Psoas muscle (tissue), 8 donors: ENCODE data around the gene TRIM44. TPM values are rescaled to one million over a fixed set of nuclear protein-coding genes. Genes with fewer than 3 reads are reported as not detected.

Experiments
- ATAC-seq, 4 donors: fragments of 200-7000 bp; cut with Tn5 transposase; one replicate each; pipeline ENCODE4 v1.9.1; 2020; ENCODE audit warnings: moderate library complexity in 3 of 4, mild to moderate bottlenecking in 2 of 4
- DNase-seq, 2 donors: peaks; one replicate each; pipeline ENCODE4 v3.0.0-alpha.2; 2020
- H3K27ac ChIP-seq: fragments of 200-600 bp; one replicate; pipeline ENCODE4 v1.8.0; 2022
- H3K27me3 ChIP-seq, 3 donors: fragments of 200-600 bp in 1 of 3; one replicate each; pipeline versions ENCODE4 v1.6.1 to v1.8.0; 2013 to 2022; ENCODE audit warnings: low read length in 2 of 3, mild to moderate bottlenecking in 2 of 3, moderate library complexity in 1 of 3; ENCODE audit not compliant: insufficient read depth in 3 of 3
- H3K36me3 ChIP-seq, 2 donors: fragments of 200-600 bp in 1 of 2; one replicate each; pipeline versions ENCODE4 v1.6.1 to v1.8.0; 2013 to 2022; ENCODE audit warnings: low read depth in 1 of 2, mild to moderate bottlenecking in 1 of 2, moderate library complexity in 1 of 2; ENCODE audit not compliant: insufficient read depth in 1 of 2
- H3K4me1 ChIP-seq: fragments of 200-600 bp; one replicate; pipeline ENCODE4 v1.8.0; 2022
- H3K4me3 ChIP-seq: fragments of 200-600 bp; one replicate; pipeline ENCODE4 v1.8.0; 2022; ENCODE audit warnings: mild to moderate bottlenecking
- H3K9me3 ChIP-seq: fragments of 200-600 bp; one replicate; pipeline ENCODE4 v1.8.0; 2022
- WGBS, 3 donors: extraction: QIAGEN DNeasy Blood & Tissue Kit; methylation state at CpG; one replicate each; pipeline versions ENCODE4 v1.1.6 to v1.1.7; 2013; 5-methylcytosine and 5-hydroxymethylcytosine counted together
- intact Hi-C, 2 donors: fragments of 100-400 bp; cut with DNase I; formaldehyde crosslinking; loops; one replicate each; pipeline versions ENCODE4 v1.11.0 to v1.14.2; 2022
- polyA plus RNA-seq, 3 donors: library from polyadenylated mRNA; stranded (reverse); fragments of 200-250 nt; gene quantifications; one replicate each; pipeline ENCODE4 v1.2.3, GENCODE V29; 2013
- total RNA-seq, 4 donors: library from RNA; stranded (reverse); fragmentation: NEBNext Ultra II Directional in 2 of 4; extraction: Animal tissue kit (Norgen Biotek cat#: 25700) in 2 of 4; gene quantifications; one replicate each; pipeline versions ENCODE4 v1.2.1 to v1.2.4, GENCODE V29; 2021 to 2023
- TF ChIP-seq, protein P1 (sequence below): fragments of 200-600 bp; IDR thresholded peaks from one replicate; pipeline ENCODE4 v1.8.0; 2022; ENCODE audit warnings: antibody characterized with exemption
- donor health status: healthy with polysubstance abuse.
- donor health status: DM: no; HTN: no; CAD: no; lungs with moderate emphysema.
- donor health status: Bipolar disorder and iron deficiency.
- donor health status: healthy.
- donor health status: DM: yes; HTN: yes; CAD: no.
- donor health status: DM: no; HTN: no; CAD: no.
- donor health status: DM: no; HTN: no; CAD: no.
- donor health status: DM: yes; HTN: yes; CAD: no.

Gene TRIM44
- total and polyA plus RNA-seq, 7 donors = 6.8 to 46.8 (median 34.0) TPM

GRCh38 chr11:35852056-35852455, 189.5 kb downstream of the TRIM44 start:
- DNase-seq = peak; percentile 31 to 72
- no peaks in the 10 kb centered on the region for H3K36me3 ChIP-seq
- peak in 2 of 4 donors; percentile 27 to 43 for ATAC-seq
- WGBS, 3 donors = 63 to 68% (median 67%) methylated on average over 6 of the region's 6 CpGs
- intact Hi-C loops = no loop called here
- H3K4me3 ChIP-seq = no peak overlapping the region
- TF ChIP-seq, protein P1, sequence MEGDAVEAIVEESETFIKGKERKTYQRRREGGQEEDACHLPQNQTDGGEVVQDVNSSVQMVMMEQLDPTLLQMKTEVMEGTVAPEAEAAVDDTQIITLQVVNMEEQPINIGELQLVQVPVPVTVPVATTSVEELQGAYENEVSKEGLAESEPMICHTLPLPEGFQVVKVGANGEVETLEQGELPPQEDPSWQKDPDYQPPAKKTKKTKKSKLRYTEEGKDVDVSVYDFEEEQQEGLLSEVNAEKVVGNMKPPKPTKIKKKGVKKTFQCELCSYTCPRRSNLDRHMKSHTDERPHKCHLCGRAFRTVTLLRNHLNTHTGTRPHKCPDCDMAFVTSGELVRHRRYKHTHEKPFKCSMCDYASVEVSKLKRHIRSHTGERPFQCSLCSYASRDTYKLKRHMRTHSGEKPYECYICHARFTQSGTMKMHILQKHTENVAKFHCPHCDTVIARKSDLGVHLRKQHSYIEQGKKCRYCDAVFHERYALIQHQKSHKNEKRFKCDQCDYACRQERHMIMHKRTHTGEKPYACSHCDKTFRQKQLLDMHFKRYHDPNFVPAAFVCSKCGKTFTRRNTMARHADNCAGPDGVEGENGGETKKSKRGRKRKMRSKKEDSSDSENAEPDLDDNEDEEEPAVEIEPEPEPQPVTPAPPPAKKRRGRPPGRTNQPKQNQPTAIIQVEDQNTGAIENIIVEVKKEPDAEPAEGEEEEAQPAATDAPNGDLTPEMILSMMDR = no peak
- H3K9me3 ChIP-seq = no peaks in the 10 kb centered on the region
- no peaks in the 10 kb centered on the region for H3K27me3 ChIP-seq
- H3K4me1 ChIP-seq = no peaks in the 10 kb centered on the region
- no peak overlapping the region for H3K27ac ChIP-seq

DNA sequence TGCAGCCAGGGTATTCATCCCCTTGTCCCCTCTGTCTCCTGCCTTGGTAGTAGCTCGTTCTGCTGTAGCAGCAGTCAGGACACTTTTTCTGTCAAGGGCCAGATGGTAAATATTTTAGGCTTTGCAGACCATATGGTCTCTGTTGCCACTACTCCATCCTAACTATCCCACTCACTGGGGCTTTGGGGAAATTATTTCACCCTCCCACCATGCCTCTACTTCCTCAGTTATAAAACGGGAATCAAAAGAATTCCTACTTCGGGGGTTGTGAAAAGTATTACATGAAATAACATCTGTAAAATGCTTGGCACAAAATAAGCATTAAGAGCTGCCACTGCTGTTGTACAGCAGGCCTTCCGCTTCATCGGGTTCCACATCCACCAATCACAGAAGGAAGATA, 191.4 kb downstream of the TRIM44 start:
- no peaks in the 10 kb centered on the region for H3K27me3 ChIP-seq
- no peaks in the 10 kb centered on the region for H3K9me3 ChIP-seq
- DNase-seq (no peak), ATAC-seq (no peak)
- H3K4me3 ChIP-seq = no peak overlapping the region
- intact Hi-C loops = no loop called here
- WGBS, 3 donors = 66 to 80% (median 67%) methylated on average over 5 of the region's 5 CpGs
- H3K4me1 ChIP-seq = no peaks in the 10 kb centered on the region
- H3K27ac ChIP-seq = no peak overlapping the region
- no peaks in the 10 kb centered on the region for H3K36me3 ChIP-seq
- TF ChIP-seq, protein P1 = no peak

DNA sequence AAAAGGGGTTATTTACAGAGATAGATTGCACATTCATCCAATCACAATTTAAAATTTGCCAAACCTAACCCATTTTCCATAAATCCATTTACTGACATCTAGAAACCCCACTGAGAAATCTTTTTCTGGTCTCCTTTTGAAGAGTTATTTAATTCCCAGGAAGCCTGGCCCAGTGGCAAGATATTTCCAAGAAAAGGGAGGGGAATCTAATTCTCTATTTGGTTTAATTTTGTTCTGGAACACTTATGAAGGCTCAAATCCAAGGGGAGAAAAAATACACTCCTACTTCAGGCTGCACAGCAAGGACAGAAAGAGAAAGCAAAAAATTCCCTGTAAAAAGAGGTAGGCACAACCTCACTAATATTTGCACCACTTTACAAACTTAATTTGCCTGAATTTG, 193.1 kb downstream of the TRIM44 start:
- DNase-seq = no peak
- H3K4me1 ChIP-seq = no peaks in the 10 kb centered on the region
- no peak overlapping the region for H3K27ac ChIP-seq
- TF ChIP-seq, protein P1 = no peak
- intact Hi-C loops = no loop called here
- H3K27me3 ChIP-seq = no peaks in the 10 kb centered on the region
- no peak for ATAC-seq
- no peaks in the 10 kb centered on the region for H3K9me3 ChIP-seq
- no peak overlapping the region for H3K4me3 ChIP-seq
- H3K36me3 ChIP-seq = no peaks in the 10 kb centered on the region

DNA sequence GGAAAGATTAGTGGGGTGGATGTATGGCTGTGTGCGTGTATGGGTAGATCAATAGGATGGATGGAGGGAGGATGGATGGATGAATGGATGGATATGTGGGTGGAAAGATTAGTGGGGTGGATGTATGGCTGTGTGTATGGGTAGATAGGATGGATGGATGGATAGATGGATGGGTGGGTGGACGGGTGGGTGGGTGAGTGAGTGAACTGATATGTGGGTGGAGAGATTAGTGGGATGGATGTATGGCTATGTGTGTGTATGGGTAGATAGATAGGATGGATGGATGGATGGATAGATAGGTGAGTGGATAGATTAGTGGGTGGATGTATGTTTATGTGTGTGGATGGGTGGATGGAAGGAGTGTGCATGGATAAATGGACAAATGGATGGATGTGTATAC, 193.7 kb downstream of the TRIM44 start:
- H3K4me1 ChIP-seq = no peaks in the 10 kb centered on the region
- DNase-seq (no peak), ATAC-seq (no peak)
- WGBS, 3 donors = 95 to 96% (median 96%) methylated on average over 2 of the region's 2 CpGs
- H3K4me3 ChIP-seq = no peak overlapping the region
- no peaks in the 10 kb centered on the region for H3K9me3 ChIP-seq
- H3K36me3 ChIP-seq = no peaks in the 10 kb centered on the region
- H3K27ac ChIP-seq = no peak overlapping the region
- intact Hi-C loops = no loop called here
- TF ChIP-seq, protein P1 = no peak
- no peaks in the 10 kb centered on the region for H3K27me3 ChIP-seq

DNA sequence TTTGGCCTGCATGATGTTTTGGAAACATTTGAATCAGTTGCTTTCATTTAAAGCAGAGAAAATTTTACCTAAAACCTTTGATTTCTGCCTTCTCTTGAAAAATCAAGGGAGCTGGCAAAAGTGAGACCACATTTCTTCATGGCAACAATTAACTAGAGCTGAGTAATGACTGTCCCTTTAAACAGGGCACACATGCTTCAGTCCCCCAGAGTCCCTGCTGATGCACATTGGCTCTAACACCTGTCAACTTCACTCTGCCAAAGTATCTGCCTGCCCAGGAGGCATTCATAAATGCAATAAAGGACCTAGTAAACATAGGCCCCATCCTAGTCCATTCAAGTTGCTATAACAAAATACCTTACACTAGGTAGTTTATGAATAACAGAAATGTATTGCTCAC, 194.2 kb downstream of the TRIM44 start:
- Histone ChIP-seq H3K4me3 (no peak overlapping the region), H3K4me1 (no peaks in the 10 kb centered on the region), H3K27ac (no peak overlapping the region), H3K27me3 (no peaks in the 10 kb centered on the region), H3K9me3 (no peaks in the 10 kb centered on the region), H3K36me3 (no peaks in the 10 kb centered on the region)
- ATAC-seq (no peak), DNase-seq (no peak)
- TF ChIP-seq, protein P1 = no peak
- intact Hi-C loops = no loop called here
